Testis (tissue), 2 donors: ENCODE measurements around the gene FSCN2.

Experiments used
- POLR2A ChIP-seq: fragments of 450-650 bp; IDR thresholded peaks from one replicate; pipeline ENCODE4 v1.6.1; 2017; ENCODE audit warnings: antibody characterized with exemption, mild to moderate bottlenecking, moderate library complexity
- TF ChIP-seq, protein P1 (sequence below), 3 experiments: fragments of 450-650 bp in 2 of 3; fragments of 200-600 bp in 1 of 3; sonication (generic) in 1 of 3; IDR thresholded peaks; one replicate each; pipeline ENCODE4 v1.5.1; 2016 to 2019; ENCODE audit warnings: antibody characterized with exemption in 3 of 3, mild to moderate bottlenecking in 2 of 3, moderate library complexity in 1 of 3

DNA sequence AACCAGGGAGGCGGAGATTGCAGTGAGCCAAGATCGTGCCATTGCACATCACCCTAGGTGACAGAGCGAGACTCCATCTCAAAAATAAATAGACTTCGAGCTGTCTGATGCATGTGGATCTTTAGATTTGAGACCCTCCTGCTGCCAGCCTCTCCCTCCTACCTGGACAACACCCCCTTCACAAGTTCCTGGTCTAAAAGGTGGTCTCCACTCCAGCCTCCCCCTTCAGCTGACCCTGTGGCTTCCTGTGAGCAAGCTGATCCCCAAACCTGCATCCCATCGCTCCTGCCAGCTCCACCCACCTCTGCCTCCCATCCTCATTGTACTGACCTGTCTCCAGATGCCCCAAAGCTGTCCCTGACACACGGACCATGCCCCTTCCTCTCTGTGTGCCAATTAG is 51.1 kb downstream of the FSCN2 start:
- no peak for TF ChIP-seq POLR2A
- TF ChIP-seq, protein P1, sequence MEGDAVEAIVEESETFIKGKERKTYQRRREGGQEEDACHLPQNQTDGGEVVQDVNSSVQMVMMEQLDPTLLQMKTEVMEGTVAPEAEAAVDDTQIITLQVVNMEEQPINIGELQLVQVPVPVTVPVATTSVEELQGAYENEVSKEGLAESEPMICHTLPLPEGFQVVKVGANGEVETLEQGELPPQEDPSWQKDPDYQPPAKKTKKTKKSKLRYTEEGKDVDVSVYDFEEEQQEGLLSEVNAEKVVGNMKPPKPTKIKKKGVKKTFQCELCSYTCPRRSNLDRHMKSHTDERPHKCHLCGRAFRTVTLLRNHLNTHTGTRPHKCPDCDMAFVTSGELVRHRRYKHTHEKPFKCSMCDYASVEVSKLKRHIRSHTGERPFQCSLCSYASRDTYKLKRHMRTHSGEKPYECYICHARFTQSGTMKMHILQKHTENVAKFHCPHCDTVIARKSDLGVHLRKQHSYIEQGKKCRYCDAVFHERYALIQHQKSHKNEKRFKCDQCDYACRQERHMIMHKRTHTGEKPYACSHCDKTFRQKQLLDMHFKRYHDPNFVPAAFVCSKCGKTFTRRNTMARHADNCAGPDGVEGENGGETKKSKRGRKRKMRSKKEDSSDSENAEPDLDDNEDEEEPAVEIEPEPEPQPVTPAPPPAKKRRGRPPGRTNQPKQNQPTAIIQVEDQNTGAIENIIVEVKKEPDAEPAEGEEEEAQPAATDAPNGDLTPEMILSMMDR (IDR thresholded peaks at IDR 0.05) = no peak
